K562 (cell line): Measurements from ENCODE around the gene GGTLC2. TPM values are rescaled to one million over a fixed set of nuclear protein-coding genes. Genes with fewer than 3 reads are reported as not detected.
A peak's percentile ranks its signal among the peaks of the same experiment; 100 is the strongest.

Experiments
- ATF4 ChIP-seq: fragments of 450-650 bp; formaldehyde crosslinking; IDR thresholded peaks from 2 replicates; pipeline ENCODE4 v1.4.0; 2022; ENCODE audit warnings: mild to moderate bottlenecking, moderate library complexity
- CREM ChIP-seq: IDR thresholded peaks from 2 replicates; pipeline ENCODE4 v1.6.1; 2014; ENCODE audit warnings: antibody characterized with exemption, low read depth
- CSDE1 ChIP-seq, 2 experiments: fragments of 450-650 bp; IDR thresholded peaks; 2 replicates each; pipeline ENCODE4 v1.6.1; 2016; ENCODE audit warnings: mild to moderate bottlenecking in 1 of 2
- HMGN3 ChIP-seq: IDR thresholded peaks from 2 replicates; pipeline ENCODE4 v1.6.1; 2011; ENCODE audit warnings: borderline replicate concordance, low read depth, mild to moderate bottlenecking, mixed read lengths, low read length; ENCODE audit not compliant: insufficient read length; ENCODE audit errors: extremely low read depth
- JUN ChIP-seq, 2 experiments: sonication (generic) in 1 of 2; formaldehyde crosslinking in 1 of 2; IDR thresholded peaks; 2 replicates each; pipeline versions ENCODE4 v1.6.1 to v1.8.0; 2012 to 2022; ENCODE audit warnings: borderline replicate concordance in 2 of 2, mild to moderate bottlenecking in 2 of 2, improper control_type of control experiment in 1 of 2, low read depth in 1 of 2, low read length in 1 of 2, missing genetic modification reagents in 1 of 2
- KDM1A ChIP-seq, 2 experiments: fragments of 450-650 bp; IDR thresholded peaks; 2 replicates each; pipeline ENCODE4 v1.6.1; 2016; ENCODE audit warnings: mild to moderate bottlenecking in 2 of 2
- UBTF ChIP-seq, 2 experiments: IDR thresholded peaks; 2 replicates each; pipeline ENCODE4 v1.6.1; 2012; ENCODE audit warnings: improper control_type of control experiment in 2 of 2, low read depth in 2 of 2, low read length in 2 of 2, borderline replicate concordance in 1 of 2
- ZBTB12 ChIP-seq: fragments of 250-450 bp; sonication (Bioruptor Pico); IDR thresholded peaks from 2 replicates; pipeline ENCODE4 v1.4.0; 2020
- ZNF449 ChIP-seq: fragments of 250-450 bp; sonication (Bioruptor Pico); IDR thresholded peaks from 2 replicates; pipeline ENCODE4 v1.8.0; 2022; ENCODE audit warnings: moderate library complexity, mild to moderate bottlenecking, inconsistent platforms
- polyA plus RNA-seq, 8 experiments: library from polyadenylated mRNA; depleted of rRNA in 4 of 8; stranded (reverse) in 5 of 8; unstranded in 3 of 8; fragments of >200 nt; fragmentation: Nextera tagmentation in 2 of 8; fragmentation: Illumina TruSeq in 1 of 8; extraction: Ambion mirVana in 2 of 8; extraction: Trizol in 1 of 8; gene quantifications; 2 replicates each; pipeline versions ENCODE4 v1.2.1 to v1.2.3, GENCODE V29; 2011 to 2014; ENCODE audit warnings: inconsistent platforms in 1 of 8, missing spikeins in 1 of 8
- total RNA-seq, 7 experiments: library from RNA; depleted of rRNA in 6 of 7; stranded (reverse); fragments of >200 nt in 6 of 7; fragmentation: Illumina TruSeq in 2 of 7; extraction: Trizol in 2 of 7; gene quantifications; 2 replicates each; pipeline versions ENCODE4 v1.2.1 to v1.2.3, GENCODE V29; 2011 to 2021; ENCODE audit warnings: low replicate concordance in 1 of 7

GGTLC2 gene
- total and polyA plus RNA-seq, 9 of the 15 experiments (the other 6 are each of a cell fraction or from before 2014, with no cell fraction given) = not detected

- TF ChIP-seq ZBTB12 (CRISPR knock-in tag) = no peak
- TF ChIP-seq JUN (IDR thresholded peaks at IDR 0.05; ENCODE audit: borderline replicate concordance, low read depth, low read length) = no peak
- TF ChIP-seq JUN (CRISPR knock-in tag; IDR thresholded peaks at IDR 0.05; ENCODE audit: borderline replicate concordance) = no peak
- TF ChIP-seq CREM = no peak
- no peak for TF ChIP-seq CSDE1 (IDR thresholded peaks at IDR 0.05)
- peak in 1 of 2 experiments; percentile 79; a peak in 1 of 4 replicates for TF ChIP-seq UBTF (IDR thresholded peaks at IDR 0.05; ENCODE audit: borderline replicate concordance in 1 of 2, low read depth in 2 of 2, low read length in 2 of 2)
- TF ChIP-seq KDM1A (IDR thresholded peaks at IDR 0.05) = no peak
- TF ChIP-seq ZNF449 (CRISPR knock-in tag) = no peak
- TF ChIP-seq HMGN3 = no peak
- TF ChIP-seq ATF4 (CRISPR knock-in tag) = no peak
Observed at GRCh38 chr22:22687638-22688500, 43.5 kb downstream of the GGTLC2 start (continued).
